GM12865 (cell line): Measurements from ENCODE around the gene NR2E3.

Experiments used
- DNase-seq: peaks from one replicate; pipeline ENCODE4 v3.0.0; 2010; ENCODE audit warnings: low read depth
- H3K4me3 ChIP-seq: 2 replicates; pipeline ENCODE4 v1.5.1; 2011; ENCODE audit warnings: mild to moderate bottlenecking, low read depth, low read length, control low read depth
- CTCF ChIP-seq: IDR thresholded peaks from 2 replicates; pipeline ENCODE4 v1.5.1; 2011; ENCODE audit warnings: low read length, control low read depth, low read depth, inconsistent platforms; ENCODE audit not compliant: insufficient read depth; ENCODE audit errors: missing control alignments

NR2E3 gene

GRCh38 chr15:71809346-71809745 lies 1.0 kb upstream of the NR2E3 start:
- no peak for TF ChIP-seq CTCF
- DNase-seq = no peak
- no peak overlapping the region for H3K4me3 ChIP-seq

GRCh38 chr15:71811036-71811736 lies 832 bp downstream of the NR2E3 start:
- DNase-seq = no peak
- no peak for TF ChIP-seq CTCF
- H3K4me3 ChIP-seq = no peak overlapping the region

GRCh38 chr15:71811752-71812735 lies 1.7 kb downstream of the NR2E3 start:
- DNase-seq = no peak
- no peak for TF ChIP-seq CTCF
- no peak overlapping the region for H3K4me3 ChIP-seq

- no peak overlapping the region for H3K4me3 ChIP-seq
- no peak for TF ChIP-seq CTCF
- DNase-seq = no peak
These were observed 2.8 kb downstream of the NR2E3 start for GRCh38 chr15:71812966-71813722.

- TF ChIP-seq CTCF = no peak
- no peak overlapping the region for H3K4me3 ChIP-seq
- no peak for DNase-seq
These were observed 3.5 kb downstream of the NR2E3 start for GRCh38 chr15:71813723-71814470.

GRCh38 chr15:71815301-71815700 lies 4.9 kb downstream of the NR2E3 start:
- TF ChIP-seq CTCF = no peak
- no peak for DNase-seq
- H3K4me3 ChIP-seq = no peak overlapping the region
